ENCODE data around the gene KMT2D. TPM values are rescaled to one million over a fixed set of nuclear protein-coding genes. Genes with fewer than 3 reads are reported as not detected.

Gene KMT2D
- polyA plus RNA-seq (2013, experiment 1 of 2; ENCODE audit: insufficient read length): 24.9 TPM
- polyA plus RNA-seq (2013, experiment 2 of 2; ENCODE audit: insufficient read length): 25.2 TPM

GRCh38 chr12:49060237-49061156 is at the start of gene KMT2D:
Gene KMT2D, minus strand, starts transcription at chr12:49060794. Its CDS starts 5,470 bp downstream, at chr12:49055324.
- DNase-seq: peak; percentile 97

GRCh38 chr12:49109641-49110463 is 49.3 kb upstream of the KMT2D start:
- DNase-seq: no peak

GRCh38 chr12:49108958-49109404 is 48.4 kb upstream of the KMT2D start:
- no peak for DNase-seq

- no peak for DNase-seq
Measured at GRCh38 chr12:49105504-49106084, 45.0 kb upstream of the KMT2D start.

GRCh38 chr12:49104822-49105221 is 44.2 kb upstream of the KMT2D start:
- DNase-seq: no peak

GRCh38 chr12:49100380-49100779 is 39.8 kb upstream of the KMT2D start:
- no peak for DNase-seq

GRCh38 chr12:49098703-49099102 is 38.1 kb upstream of the KMT2D start:
- no peak for DNase-seq

- peak; percentile 30 for DNase-seq
Measured at GRCh38 chr12:49098035-49098451, 37.4 kb upstream of the KMT2D start.

GRCh38 chr12:49097381-49097780 is 36.8 kb upstream of the KMT2D start:
- DNase-seq: no peak

GRCh38 chr12:49094975-49095365 is 34.4 kb upstream of the KMT2D start:
- no peak for DNase-seq

GRCh38 chr12:49094160-49094974 is 33.8 kb upstream of the KMT2D start, which contains the start of gene DHH:
Gene DHH, minus strand, starts transcription at chr12:49094801. Its CDS starts 289 bp downstream, at chr12:49094512.
- DNase-seq: no peak

GRCh38 chr12:49093792-49094159 is 33.2 kb upstream of the KMT2D start:
- DNase-seq: no peak

- no peak for DNase-seq
Measured at GRCh38 chr12:49092816-49093406, 32.3 kb upstream of the KMT2D start.

- no peak for DNase-seq
Measured at GRCh38 chr12:49092086-49092815, 31.7 kb upstream of the KMT2D start.

GRCh38 chr12:49091836-49092085 is 31.2 kb upstream of the KMT2D start:
- no peak for DNase-seq

- DNase-seq: no peak
Measured at GRCh38 chr12:49091056-49091835, 30.7 kb upstream of the KMT2D start.

- peak; percentile 44 for DNase-seq
Measured at GRCh38 chr12:49089821-49090773, 29.5 kb upstream of the KMT2D start.

- no peak for DNase-seq
Measured at GRCh38 chr12:49088932-49089330, 28.3 kb upstream of the KMT2D start.
